ENCODE results near the gene LRP2. TPM values are rescaled to one million over a fixed set of nuclear protein-coding genes. Genes with fewer than 3 reads are reported as not detected.
A peak's percentile ranks its signal among the peaks of the same experiment; 100 is the strongest.
"Not testable (repeated sequence)": the region's sequence is repeated elsewhere in the genome, so short reads cannot be mapped to it uniquely, and the experiment has no call there.

Gene LRP2
- total RNA-seq, 1 donor from 2014 or later: 1.00 TPM

- not testable (repeated sequence) for H3K9me3 Mint-ChIP-seq (ENCODE audit: unreplicated experiment); H3K27me3 ChIP-seq (ENCODE audit: insufficient read depth, low read length); H3K79me2 ChIP-seq (ENCODE audit: insufficient read depth, low read length); H3K27ac Mint-ChIP-seq (ENCODE audit: unreplicated experiment); H3K36me3 Mint-ChIP-seq (ENCODE audit: low read depth, unreplicated experiment); FAIRE-seq; H3K36me3 ChIP-seq (ENCODE audit: insufficient read depth, low read length); H3K9me3 ChIP-seq (ENCODE audit: insufficient read depth, low read depth, low read length); H3K4me3 ChIP-seq (ENCODE audit: insufficient read depth, low read depth, low read length); H3K27ac ChIP-seq (ENCODE audit: low read depth, low read length); H3K4me3 Mint-ChIP-seq (ENCODE audit: unreplicated experiment); H3K27me3 Mint-ChIP-seq (ENCODE audit: low read depth, unreplicated experiment); H4K20me1 ChIP-seq (ENCODE audit: insufficient read depth, low read length); DNase-seq (ENCODE audit: low read depth); H3K9ac ChIP-seq (ENCODE audit: low read length); H3K4me2 ChIP-seq (ENCODE audit: low read length); H2AFZ ChIP-seq (ENCODE audit: low read depth, low read length); H3K4me1 ChIP-seq (ENCODE audit: insufficient read depth, low read length)
- peaks cover 12% of the 10 kb centered on the region for H3K4me1 Mint-ChIP-seq (ENCODE audit: low read depth, unreplicated experiment)
Measured at GRCh38 chr2:169134272-169134671, 228.1 kb downstream of the LRP2 start.

DNA sequence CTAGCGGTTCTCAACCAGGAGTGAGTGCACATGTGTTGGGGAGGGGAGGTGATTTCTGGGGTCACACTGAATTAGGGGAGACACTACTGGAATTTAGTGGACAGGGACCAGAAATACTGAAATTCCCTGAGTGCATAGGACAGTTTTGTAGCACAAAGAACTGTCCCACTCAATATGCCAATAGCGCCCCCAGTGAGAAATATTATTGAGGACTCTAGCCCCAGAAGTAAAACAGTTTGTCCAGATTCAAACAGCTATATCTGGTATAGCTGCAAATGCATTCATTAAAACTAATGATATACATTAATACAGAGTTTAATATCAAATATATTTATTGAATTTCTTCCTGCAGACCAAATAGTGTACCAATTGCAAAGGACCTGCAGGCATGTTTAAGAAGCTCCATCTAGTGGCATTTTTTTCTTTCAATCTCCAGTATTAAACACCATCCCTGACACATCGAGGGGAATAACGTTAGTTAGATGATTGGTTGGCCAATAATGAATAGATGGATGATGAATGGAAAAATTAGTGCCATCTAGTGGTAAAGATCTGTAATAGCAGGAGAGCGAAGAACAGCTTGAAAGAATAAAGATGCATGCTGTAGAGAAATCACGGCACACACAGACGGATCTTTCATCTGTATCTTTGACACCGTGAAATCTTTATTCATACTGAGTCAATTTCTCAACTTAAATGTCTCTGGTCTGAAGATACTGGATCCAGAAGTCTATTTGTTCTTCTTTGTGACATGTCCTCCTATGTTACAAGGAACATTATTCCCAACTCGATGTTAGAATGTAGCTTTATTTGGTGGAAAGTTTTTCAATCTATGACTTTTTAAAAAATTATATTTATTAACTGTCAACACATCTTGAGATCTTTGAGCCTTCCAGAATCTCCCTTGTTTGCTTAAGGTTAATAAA lies 230.5 kb downstream of the LRP2 start:
- no peaks in the 10 kb centered on the region for H3K27me3 Mint-ChIP-seq (ENCODE audit: low read depth, unreplicated experiment)
- no peaks in the 10 kb centered on the region for H3K79me2 ChIP-seq (ENCODE audit: insufficient read depth, low read length)
- H3K4me2 ChIP-seq (ENCODE audit: low read length): no peak overlapping the region
- H3K4me3 Mint-ChIP-seq (ENCODE audit: unreplicated experiment): no peak overlapping the region
- H3K9me3 ChIP-seq (ENCODE audit: insufficient read depth, low read depth, low read length): no peaks in the 10 kb centered on the region
- H3K9ac ChIP-seq (ENCODE audit: low read length): no peak overlapping the region
- no peaks in the 10 kb centered on the region for H3K27me3 ChIP-seq (ENCODE audit: insufficient read depth, low read length)
- no peak overlapping the region for H2AFZ ChIP-seq (ENCODE audit: low read depth, low read length)
- H3K36me3 Mint-ChIP-seq (ENCODE audit: low read depth, unreplicated experiment): no peaks in the 10 kb centered on the region
- H4K20me1 ChIP-seq (ENCODE audit: insufficient read depth, low read length): no peaks in the 10 kb centered on the region
- no peaks in the 10 kb centered on the region for H3K9me3 Mint-ChIP-seq (ENCODE audit: unreplicated experiment)
- H3K27ac ChIP-seq (ENCODE audit: low read depth, low read length): no peak overlapping the region
- H3K4me1 ChIP-seq (ENCODE audit: insufficient read depth, low read length): no peaks in the 10 kb centered on the region
- TF ChIP-seq CTCF (IDR thresholded peaks at IDR 0.05; ENCODE audit: insufficient read depth, low read depth, low read length) (peak; percentile 86), EZH2 (IDR thresholded peaks at IDR 0.05; ENCODE audit: insufficient read depth, low read length) (no peak)
- no peak overlapping the region for H3K27ac Mint-ChIP-seq (ENCODE audit: unreplicated experiment)
- no peaks in the 10 kb centered on the region for H3K36me3 ChIP-seq (ENCODE audit: insufficient read depth, low read length)
- DNase-seq (ENCODE audit: low read depth) (peak; percentile 25), FAIRE-seq (peak; percentile 45)
- H3K4me1 Mint-ChIP-seq (ENCODE audit: low read depth, unreplicated experiment): no peaks in the 10 kb centered on the region
- no peak overlapping the region for H3K4me3 ChIP-seq (ENCODE audit: insufficient read depth, low read depth, low read length)

GRCh38 chr2:169129703-169130243 lies 232.6 kb downstream of the LRP2 start:
- H3K4me3 Mint-ChIP-seq (ENCODE audit: unreplicated experiment): no peak overlapping the region
- H3K27ac ChIP-seq (ENCODE audit: low read depth, low read length): no peak overlapping the region
- H2AFZ ChIP-seq (ENCODE audit: low read depth, low read length): no peak overlapping the region
- TF ChIP-seq CTCF (IDR thresholded peaks at IDR 0.05; ENCODE audit: insufficient read depth, low read depth, low read length) (no peak), EZH2 (IDR thresholded peaks at IDR 0.05; ENCODE audit: insufficient read depth, low read length) (no peak)
- H3K9me3 ChIP-seq (ENCODE audit: insufficient read depth, low read depth, low read length): no peaks in the 10 kb centered on the region
- DNase-seq (ENCODE audit: low read depth) (no peak), FAIRE-seq (no peak)
- no peaks in the 10 kb centered on the region for H3K27me3 ChIP-seq (ENCODE audit: insufficient read depth, low read length)
- no peaks in the 10 kb centered on the region for H3K79me2 ChIP-seq (ENCODE audit: insufficient read depth, low read length)
- no peaks in the 10 kb centered on the region for H3K27me3 Mint-ChIP-seq (ENCODE audit: low read depth, unreplicated experiment)
- no peak overlapping the region for H3K4me3 ChIP-seq (ENCODE audit: insufficient read depth, low read depth, low read length)
- H3K27ac Mint-ChIP-seq (ENCODE audit: unreplicated experiment): no peak overlapping the region
- no peak overlapping the region for H3K9ac ChIP-seq (ENCODE audit: low read length)
- H3K4me1 ChIP-seq (ENCODE audit: insufficient read depth, low read length): no peaks in the 10 kb centered on the region
- no peaks in the 10 kb centered on the region for H3K36me3 ChIP-seq (ENCODE audit: insufficient read depth, low read length)
- H4K20me1 ChIP-seq (ENCODE audit: insufficient read depth, low read length): no peaks in the 10 kb centered on the region
- H3K4me2 ChIP-seq (ENCODE audit: low read length): no peak overlapping the region
- H3K9me3 Mint-ChIP-seq (ENCODE audit: unreplicated experiment): no peaks in the 10 kb centered on the region
- H3K36me3 Mint-ChIP-seq (ENCODE audit: low read depth, unreplicated experiment): no peaks in the 10 kb centered on the region
- no peaks in the 10 kb centered on the region for H3K4me1 Mint-ChIP-seq (ENCODE audit: low read depth, unreplicated experiment)

All from astrocyte (in vitro differentiated cells and primary cell).